T-helper 2 cell treated with Interferon-gamma antibody and Interleukin-4, amounts not matched to agents 100 ng/mL and 5 ng/mL, for 36 hours (primary cell): ENCODE measurements around the gene CDH23. TPM values are rescaled to one million over a fixed set of nuclear protein-coding genes. Genes with fewer than 3 reads are reported as not detected.

Source experiments
- intact Hi-C: fragments of 100-400 bp; cut with micrococcal nuclease; formaldehyde crosslinking; loops from one replicate; pipeline ENCODE4 v1.15.1; 2023
- total RNA-seq: library from RNA; stranded (reverse); gene quantifications from 2 replicates; pipeline ENCODE4 v1.2.3, GENCODE V29; 2022

CDH23 gene
- total RNA-seq, 1 donor from 2014 or later, result 4.2 TPM

DNA sequence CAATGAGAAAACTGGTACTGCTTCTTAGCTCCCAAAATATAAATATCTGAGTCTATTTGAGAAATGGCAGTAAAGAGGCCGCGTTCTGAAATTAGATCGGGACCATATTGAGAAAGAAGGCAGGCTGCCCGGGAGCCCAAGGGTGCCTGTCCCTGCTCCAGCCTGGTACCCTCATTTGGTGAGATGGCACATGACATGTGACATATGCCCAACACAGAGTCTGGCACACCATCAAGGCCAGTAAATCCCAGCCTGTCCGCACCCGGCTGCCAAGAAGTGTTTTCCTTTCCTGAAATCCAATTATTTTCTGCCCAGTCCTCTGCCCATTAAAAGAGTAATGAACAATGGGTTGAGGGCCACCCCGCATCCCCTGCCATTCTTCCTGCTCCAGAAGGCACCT lies 66.4 kb downstream of the CDH23 start:
- intact Hi-C loops, result no loop called here

DNA sequence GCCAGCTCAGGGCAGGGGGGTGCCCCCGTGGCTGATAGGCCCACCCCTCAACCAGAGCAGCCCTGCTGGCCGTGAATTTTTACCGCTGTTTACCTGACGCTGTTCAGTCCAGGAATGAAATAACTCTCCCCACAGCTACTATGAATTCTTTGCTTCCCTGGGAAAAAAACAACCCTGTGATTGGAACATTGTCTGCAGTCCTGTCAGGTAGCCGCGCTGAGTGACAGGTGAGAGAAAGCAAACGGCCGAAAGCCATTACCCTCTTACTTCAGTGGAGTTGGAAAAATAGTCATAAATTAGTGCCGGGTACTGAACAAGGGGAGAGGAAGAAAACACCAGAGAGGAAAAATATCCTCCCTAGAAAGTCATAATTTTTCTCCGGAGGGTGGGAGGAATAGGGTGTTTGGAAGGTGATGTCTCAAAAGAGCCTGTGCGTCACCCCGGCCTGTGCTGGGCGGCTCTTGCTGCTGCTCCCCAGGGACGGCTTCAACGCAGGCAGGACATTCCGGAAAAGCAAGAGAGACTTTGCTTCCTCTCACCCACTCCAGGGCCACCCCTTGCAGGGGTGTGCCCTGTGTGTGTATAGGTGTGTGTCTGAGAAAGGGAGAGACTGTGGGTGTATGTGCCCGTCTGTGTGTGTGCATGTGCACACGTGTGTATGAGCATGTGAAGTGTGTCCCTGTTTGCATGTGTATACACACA lies 69.0 kb downstream of the CDH23 start:
- intact Hi-C loops, result no loop called here

DNA sequence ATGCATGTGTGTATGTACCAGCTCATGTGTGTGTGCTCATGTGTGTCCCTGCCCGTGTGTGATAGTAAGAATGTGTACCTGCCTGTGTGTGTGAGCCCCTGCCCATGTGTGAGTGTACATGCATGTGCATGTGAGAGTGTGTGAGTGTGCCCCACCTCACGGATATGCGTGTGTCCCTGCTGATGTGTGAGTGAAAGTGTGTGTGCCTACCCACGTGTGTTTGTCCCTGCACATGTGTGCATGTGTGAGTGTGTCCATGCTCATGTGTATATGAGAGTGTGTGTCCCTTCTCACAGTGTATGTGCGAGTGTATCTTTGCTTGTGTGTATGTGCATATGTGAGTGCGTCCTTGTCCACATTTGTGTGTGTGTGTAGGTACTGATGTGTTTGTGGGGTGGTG lies 69.6 kb downstream of the CDH23 start:
- intact Hi-C loops, result no loop called here

DNA sequence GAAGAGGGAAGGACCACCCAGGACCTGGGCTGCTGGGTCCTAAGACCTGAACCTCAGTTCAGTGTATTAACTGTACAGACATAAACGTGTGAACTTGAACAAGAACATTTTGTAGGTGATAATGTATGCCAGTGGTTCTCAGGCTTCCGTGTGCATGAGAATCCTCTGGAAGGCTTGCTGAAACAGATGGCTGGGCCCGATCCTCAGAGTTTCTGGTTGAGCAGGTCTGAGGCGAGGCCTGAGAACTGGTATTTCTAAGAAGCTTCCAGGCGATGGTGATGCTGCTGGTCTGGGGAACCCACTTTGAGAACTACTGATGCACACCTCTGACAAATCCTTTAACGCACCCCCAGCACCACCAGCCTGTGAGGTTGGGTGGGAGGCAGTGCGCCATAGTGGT lies 70.4 kb downstream of the CDH23 start:
- intact Hi-C loops, result no loop called here

DNA sequence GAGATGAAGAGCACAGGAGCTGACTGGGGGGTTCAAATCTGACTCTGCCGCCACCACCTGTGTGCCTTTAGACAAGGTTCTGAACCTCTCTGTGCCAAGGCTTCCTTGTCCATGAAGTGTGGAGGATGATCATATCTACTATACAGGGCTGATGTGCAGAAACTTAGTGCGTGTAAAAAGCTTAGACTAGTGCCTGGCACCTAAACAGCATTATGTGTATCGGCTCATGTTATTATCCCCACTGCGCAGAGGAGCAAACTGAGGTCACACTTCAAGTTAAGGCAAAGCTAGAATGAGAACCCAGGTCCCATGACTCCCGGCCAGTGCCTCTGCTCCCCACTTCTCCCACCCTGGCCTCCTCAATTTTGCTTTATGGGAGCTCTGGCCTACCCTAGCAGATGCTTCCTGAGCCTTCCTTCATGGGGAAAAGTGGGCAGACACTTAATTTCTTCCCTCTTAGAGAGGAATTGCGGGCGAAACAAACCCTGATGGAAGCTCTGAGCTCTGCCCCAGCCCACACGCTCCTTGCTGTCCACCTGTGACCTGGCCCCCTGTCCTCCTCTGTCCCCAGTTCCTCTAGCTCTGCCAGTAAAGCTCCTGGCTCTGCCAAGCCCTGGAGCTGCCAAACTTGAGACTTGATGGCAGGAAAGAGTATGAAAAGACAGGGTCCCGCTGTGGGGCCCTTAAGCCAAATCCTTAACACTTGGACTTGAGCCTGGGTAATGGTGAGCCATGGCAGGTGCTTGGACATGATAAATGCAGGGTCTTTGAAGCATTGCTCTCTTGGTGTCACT lies 71.0 kb downstream of the CDH23 start:
- intact Hi-C loops, result no loop called here

DNA sequence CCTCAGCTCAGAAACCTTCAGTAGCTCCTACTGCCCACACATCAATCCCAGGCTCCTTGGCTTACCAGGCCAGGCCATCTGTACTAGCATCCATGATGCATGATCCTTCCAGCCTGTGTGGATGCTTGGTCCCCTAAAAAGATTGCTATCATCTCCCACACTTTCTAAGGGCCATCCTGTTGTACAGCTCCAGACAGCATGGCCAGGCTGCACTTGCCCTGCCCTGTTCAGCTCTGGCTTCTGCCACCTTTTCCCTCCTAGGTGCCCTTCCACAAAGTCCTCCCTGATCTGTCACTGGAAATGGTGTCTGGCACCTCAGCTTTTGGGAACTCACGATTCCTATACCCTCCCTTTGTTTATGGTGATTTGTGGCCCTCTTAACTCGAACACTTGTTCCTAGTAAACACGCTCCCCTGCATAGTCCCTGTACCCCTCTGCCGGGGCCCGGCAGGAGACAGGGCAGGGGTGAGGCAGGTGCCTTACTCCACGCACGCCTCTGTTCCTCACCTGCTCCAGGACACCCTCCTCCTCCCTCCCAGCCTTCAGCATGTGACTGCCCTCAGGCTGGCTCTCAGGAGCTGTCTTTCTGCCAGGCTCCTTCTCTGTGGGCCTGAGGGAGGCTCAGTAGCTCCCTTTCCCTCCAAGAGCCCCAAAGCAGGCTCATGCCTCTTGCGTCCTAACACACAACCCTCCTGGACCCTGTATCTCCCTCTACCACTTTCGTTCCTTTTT lies 71.8 kb downstream of the CDH23 start:
- intact Hi-C loops, result no loop called here

DNA sequence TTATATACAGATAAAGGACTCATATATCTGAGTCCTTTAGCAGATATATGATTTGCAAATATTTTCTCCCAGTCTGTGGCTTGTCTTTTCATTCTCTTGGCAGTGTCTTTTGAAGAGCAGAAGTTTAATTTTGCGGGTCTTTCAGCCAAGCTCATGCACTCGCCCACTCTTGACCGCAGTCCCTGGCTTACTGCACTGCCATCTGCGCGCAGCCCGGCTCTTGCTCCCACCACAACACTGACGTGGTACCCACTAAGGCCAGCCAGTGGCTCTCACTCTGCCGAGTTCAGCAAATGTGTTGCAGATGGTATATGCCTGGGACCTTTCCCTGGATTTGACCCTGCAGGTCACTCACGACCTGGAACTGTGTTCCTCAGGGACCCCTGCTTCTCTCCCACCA lies 74.3 kb downstream of the CDH23 start:
- intact Hi-C loops, result no loop called here

DNA sequence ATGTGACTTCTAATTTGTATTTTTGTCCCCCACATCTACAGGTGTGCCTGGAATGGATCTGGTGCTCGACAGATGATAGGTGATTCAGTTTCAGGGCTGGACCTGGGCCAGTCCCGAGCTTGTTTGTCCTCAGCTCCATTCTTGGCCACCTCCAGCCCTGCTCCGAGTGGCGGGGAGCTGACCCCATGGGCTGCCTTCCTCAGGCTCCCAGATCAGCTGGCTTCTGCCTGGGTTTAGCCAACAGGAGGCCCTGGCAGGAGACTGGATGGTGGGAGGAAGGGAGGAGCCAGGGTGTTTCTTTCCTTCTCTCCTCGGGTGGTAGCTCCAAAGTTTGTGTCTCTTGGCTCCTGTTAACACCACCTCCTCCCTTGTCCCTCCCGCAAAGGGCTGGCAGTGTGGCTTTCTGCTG lies 75.2 kb downstream of the CDH23 start:
- intact Hi-C loops, result no loop called here

DNA sequence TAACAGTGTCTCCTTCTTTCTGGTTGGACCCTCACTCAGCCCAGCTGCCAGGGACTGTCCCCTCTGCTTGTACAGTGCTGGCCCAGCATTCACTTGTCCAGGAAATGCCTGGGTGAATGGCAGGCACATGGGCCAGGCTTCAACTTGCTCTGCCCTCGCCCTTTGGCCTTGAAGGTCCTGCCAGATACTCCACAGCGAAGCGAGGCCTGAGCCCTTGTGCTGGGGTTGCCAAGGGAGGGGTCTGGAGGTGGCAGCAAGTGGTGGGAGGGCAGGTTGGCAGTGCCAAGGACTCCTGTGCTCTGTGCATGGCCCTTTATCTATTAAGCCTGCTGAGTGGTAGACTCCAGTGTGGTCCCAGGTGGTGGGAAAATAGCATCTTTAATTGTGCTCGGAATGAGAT lies 75.7 kb downstream of the CDH23 start:
- intact Hi-C loops, result no loop called here

DNA sequence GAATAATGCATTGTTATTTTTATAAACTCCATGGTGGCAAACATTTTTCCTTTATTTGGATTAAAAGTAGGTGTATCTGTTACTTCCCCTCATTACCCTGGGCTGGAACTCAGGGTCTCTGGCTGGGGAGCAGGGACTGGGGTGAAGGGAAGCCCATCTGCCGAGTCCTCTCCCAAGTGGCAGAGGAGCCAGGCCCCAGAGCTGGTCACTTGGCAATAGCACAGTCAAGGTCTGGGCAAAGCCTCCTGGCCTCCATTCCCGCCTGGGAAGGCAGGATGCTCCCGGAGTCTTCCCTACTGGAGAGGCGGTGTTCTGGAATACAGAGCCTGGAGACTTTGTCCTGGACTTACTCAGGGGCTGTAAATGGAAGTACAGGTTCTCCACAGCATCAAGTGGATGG lies 76.2 kb downstream of the CDH23 start:
- intact Hi-C loops, result no loop called here

DNA sequence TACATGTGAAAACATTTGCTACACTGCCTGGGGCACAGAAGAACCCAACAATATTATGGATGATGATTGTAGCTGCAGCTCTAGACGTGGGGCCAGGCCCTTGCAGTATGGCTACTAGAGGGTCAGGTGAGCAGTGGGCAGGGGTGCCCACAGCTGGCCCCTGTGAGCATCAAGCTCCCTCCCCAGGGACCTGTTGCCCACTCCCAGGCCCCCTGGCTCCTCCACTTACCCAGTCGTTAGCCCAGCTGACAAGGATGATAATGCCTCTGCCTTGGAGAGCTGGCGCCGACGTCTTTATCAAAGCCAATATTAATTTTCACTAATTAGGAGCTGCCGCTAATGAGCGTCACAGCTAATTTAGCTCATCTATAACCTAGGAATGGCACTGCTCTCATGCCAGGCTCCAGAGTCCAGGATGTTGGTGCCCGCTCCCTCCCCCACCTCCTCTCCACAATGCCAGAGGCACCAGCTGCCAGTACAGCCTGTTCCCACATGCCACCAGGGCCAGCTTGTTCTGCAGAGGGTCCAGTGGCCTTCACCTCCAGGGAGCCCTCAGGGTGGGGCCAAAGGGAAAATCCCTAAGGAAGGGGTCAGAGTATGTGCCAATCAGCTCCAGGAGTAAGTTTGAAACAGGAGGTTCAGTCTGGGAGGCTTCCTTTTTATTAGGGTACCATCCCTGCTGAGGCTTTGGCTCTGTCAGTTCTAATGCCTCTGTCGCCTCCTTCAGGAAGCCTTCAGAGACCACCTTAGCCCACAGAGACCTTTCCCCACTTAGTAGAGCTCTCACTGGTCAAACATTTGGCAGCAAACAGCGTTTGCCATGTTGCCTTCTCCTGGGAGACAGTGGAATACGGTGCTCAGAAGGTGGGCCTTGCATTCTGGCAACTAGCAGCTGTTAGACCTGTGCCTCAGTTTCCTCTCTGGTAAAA lies 77.2 kb downstream of the CDH23 start:
- intact Hi-C loops, result no loop called here

DNA sequence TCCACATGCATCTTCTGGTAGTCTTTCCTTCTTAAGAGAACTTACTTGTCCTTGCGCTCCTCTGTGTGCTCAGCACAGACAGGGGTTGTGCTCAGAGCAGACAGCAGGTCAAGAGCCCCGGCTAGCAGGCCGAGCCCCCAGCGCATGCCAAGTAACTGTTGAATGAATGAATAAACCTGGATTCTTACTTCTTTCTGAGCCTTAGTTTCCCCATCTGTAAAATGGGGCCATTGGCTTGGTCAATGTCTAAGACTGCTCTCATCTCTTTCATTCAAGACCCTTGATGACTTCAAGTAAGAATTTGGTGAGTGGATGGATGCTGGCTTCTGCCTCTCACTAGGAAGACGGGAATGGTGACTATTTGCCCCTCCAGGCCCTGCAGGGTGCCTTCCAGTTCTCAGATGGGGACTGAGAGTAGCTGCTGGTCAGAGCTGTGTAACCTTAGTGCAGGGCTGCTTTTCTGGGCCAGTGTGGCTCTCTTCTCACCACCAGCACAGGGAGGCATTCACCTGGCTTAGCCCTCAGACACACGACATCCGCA lies 78.1 kb downstream of the CDH23 start:
- intact Hi-C loops, result no loop called here

DNA sequence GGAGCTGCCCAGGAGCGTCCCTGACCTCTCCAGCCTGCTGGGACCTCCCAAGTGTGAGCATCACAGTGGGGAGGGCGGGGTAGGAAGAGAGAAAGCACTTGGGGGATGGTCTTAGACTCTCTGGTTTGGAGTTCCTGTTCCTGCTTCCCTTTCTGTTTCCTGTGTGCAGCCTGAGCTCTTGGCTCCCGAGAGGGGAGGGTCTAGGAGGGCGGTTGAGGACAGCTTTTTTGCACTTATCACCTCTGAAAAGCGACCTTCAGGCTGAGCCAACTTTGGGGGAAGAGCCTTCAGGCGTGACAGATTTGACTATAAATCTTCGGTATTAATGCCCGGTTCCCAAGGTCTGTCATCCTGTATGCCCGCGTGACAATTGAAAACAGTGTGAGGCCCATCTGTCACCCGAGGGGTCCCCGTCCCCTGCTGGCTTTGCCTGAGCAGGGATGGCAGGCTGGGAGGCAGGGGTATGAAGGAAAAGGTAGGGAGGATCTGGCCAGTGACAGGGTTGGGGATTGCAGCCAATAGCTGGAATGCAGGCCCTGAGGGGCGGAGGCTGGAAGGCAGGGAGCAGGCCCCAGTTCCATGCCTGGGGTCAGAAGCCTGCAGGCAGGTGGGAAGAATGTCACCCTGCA lies 78.6 kb downstream of the CDH23 start:
- intact Hi-C loops, result no loop called here

DNA sequence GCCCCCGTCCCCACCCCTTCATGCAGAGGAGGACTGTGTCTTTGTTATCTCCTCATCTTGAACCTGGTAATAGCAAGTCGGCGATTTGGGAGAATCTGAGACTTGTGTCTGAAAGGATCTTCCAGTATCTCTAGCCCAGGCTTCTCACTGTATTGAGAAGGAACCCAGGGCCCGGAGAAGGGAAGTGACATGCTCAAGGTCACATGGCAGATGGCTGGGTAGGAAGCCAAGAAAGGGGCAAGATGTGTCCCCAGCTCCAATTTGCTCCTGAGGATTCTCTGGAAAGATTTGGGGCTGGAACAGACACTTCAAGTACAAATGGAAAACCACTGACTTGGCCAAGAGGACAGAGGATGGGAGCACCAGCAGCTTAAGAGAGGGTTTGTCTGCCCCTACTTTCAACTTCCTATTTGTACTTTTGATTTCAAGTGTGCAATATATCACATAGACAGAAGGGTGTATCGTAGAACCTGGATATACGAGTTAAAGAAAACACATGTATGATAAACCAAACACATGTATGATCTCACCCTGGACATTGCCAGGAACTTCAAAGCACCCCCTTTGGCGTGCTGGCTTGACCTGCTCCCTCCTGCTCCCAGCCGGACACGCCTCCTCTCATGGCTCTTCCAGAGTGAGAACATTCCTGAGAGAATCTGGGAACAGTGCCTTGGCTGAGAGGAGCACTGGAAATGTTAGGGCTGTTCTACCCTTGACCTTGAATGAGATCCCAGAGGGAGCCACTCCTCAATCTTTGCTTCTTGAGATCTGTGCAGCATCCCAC lies 79.7 kb downstream of the CDH23 start:
- intact Hi-C loops, result no loop called here

DNA sequence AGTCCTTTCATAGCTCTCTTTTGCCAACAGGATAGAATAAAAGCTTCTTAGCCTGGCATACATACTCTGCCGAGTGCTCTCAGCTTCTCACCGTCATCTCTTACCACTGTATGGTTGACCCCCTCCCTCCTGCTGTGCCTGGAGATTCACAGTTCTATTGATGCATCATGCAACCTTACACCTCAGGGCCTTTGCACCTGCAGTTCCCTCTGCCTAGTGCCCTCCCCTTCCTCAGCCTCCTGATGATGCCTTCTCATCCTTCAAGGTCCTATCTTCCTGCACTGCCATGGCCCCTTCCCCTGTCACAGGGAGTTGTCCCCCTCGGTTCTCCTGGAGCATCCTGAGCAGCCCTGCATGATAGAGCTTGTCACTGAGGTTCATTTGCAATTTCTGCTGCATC lies 81.5 kb downstream of the CDH23 start:
- intact Hi-C loops, result no loop called here

DNA sequence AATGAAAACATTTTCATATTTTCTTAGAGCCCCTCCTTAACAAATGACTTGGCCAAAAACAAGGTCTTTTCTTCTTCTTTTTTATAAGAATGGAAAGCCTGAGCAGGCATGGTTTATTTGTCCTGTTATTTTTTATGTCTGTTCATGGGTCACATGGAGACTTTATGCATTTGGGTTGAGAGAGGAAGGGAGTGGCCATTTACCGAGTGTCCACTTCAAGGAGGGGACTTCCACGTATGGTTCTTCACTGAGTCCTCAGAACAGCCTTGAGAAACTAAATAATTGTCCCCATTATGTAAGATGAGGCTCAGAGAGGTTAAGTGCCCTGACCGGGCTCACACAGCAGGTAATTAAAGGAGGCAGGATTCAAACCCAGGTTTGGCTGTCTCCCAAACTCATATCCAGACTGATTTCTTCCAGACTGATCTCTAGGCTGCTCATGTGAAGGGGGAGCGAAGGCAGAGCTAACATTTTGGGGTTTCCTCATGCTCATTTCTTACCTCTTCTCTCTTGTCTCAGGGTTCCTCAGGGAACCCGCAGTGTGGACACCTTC lies 82.2 kb downstream of the CDH23 start:
- intact Hi-C loops, result no loop called here

DNA sequence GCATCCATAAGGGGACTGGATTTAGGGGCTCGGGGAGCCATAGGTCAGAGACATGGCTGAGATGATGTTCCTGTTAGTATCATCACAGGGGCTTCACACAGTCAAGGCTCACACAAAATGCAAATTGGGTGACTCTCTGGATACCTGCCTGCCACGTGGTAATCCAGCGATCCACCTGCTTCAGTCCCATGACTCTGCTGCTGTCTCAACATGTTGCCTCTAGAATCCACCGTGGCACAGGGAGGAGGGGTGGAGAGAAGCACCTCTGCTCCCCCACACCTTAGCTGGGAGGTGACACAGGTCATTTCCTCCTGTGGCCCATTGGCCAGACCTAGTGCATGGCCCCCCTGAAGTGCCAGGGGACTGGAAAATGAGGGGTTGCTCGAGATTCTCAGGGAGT lies 83.1 kb downstream of the CDH23 start:
- intact Hi-C loops, result no loop called here

DNA sequence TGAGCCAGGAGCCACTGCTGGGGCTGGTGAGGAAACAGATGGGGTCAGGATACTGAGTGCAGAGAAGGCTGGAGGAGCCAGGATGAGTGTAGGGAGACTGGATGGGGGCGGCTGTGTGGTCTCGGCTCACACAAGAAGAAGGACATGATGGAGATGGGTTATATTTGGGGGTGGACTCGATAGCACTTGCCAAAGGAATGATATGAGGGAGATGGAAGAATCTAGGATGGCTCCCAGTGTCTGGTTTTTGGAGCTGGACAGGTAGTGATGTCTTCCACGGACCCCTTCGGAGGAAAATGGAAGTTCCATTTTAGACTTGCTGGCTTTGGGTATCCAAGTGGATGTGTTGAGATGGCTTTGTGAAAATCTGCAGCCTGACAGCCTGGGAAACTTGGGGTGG lies 83.9 kb downstream of the CDH23 start:
- intact Hi-C loops, result no loop called here

DNA sequence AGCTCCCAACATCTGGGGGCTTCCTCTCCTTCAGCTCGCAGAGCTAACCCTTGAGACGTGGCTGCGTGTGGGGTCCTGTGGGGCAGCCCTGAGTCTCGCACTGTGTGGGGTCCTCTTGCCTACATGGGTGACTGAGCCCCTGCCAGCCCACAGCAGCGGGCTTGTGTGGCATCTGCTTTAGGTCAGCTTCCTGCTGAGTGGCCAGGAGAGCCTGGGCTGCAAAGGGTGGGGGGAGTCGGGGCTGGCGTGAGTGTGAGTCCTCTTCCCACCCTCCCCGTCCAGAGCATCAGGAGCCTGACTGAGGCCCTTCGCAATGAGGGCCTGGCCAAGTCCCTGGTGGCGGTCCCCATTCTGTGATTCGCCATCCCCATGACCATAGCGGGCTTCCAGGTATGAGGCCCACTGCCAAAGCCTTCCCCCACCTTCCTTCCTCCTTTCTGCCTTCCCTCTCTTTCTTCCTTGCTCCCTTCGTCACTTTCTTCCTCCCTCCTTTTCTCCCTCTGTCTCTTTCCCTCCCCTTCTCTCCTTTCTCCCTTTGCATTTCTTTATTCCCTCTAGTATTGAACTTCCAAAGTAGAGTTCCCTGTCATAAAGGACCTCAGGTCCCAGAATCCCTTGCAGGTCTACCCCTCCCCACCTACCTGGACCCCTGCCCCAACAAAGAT lies 85.2 kb downstream of the CDH23 start:
- intact Hi-C loops, result no loop called here
